GM12878 (cell line): ENCODE data around the gene TRAF3.

Experiments used
- ETV6 ChIP-seq, 2 experiments: fragments of 450-650 bp in 1 of 2; IDR thresholded peaks in 1 of 2; conservative IDR thresholded peaks in 1 of 2; 2 replicates each; pipeline ENCODE4 v1.6.1; 2014; ENCODE audit warnings: antibody characterized with exemption in 1 of 2, borderline replicate concordance in 1 of 2, low read depth in 1 of 2, mild to moderate bottlenecking in 1 of 2, moderate library complexity in 1 of 2
- EZH2 ChIP-seq: IDR thresholded peaks from 2 replicates; pipeline ENCODE4 v1.6.1; 2012; ENCODE audit warnings: low read depth, mild to moderate bottlenecking, control low read depth, inconsistent platforms, low read length, borderline replicate concordance; ENCODE audit not compliant: control insufficient read depth
- LARP7 ChIP-seq: fragments of 450-650 bp; IDR thresholded peaks from 2 replicates; pipeline ENCODE4 v1.6.1; 2017; ENCODE audit warnings: mild to moderate bottlenecking
- NFYA ChIP-seq: IDR thresholded peaks from 2 replicates; pipeline ENCODE4 v1.6.1; 2011; ENCODE audit warnings: low read depth, mild to moderate bottlenecking, low read length, improper control_type of control experiment, borderline replicate concordance
- POLR2A ChIP-seq: IDR thresholded peaks from 2 replicates; pipeline ENCODE4 v1.6.1; 2011; ENCODE audit warnings: low read depth, mild to moderate bottlenecking, low read length
- RAD21 ChIP-seq: IDR thresholded peaks from 2 replicates; pipeline ENCODE4 v1.6.1; 2011; ENCODE audit warnings: mild to moderate bottlenecking, low read depth, low read length, moderate library complexity; ENCODE audit not compliant: insufficient read depth
- RAD51 ChIP-seq: fragments of 450-650 bp; IDR thresholded peaks from 2 replicates; pipeline ENCODE4 v1.6.1; 2016; ENCODE audit warnings: moderate library complexity, mild to moderate bottlenecking, inconsistent platforms
- TAF1 ChIP-seq: IDR thresholded peaks from 2 replicates; pipeline ENCODE4 v1.6.1; 2011; ENCODE audit warnings: mild to moderate bottlenecking, low read depth, low read length, borderline replicate concordance
- TBL1XR1 ChIP-seq: IDR thresholded peaks from 2 replicates; pipeline ENCODE4 v1.6.1; 2012; ENCODE audit warnings: low read depth, low read length, improper control_type of control experiment
- YY1 ChIP-seq: IDR thresholded peaks from 2 replicates; pipeline ENCODE4 v1.6.1; 2011; ENCODE audit warnings: low read depth, mild to moderate bottlenecking, low read length
- TF ChIP-seq, protein P1 (sequence below), 3 experiments: IDR thresholded peaks in 2 of 3; conservative IDR thresholded peaks in 1 of 3; 2 replicates each; pipeline ENCODE4 v1.5.1; 2011; ENCODE audit warnings: low read depth in 3 of 3, low read length in 3 of 3, mild to moderate bottlenecking in 3 of 3, control low read depth in 2 of 3, moderate library complexity in 2 of 3, inconsistent platforms in 1 of 3, mixed read lengths in 1 of 3; ENCODE audit not compliant: control insufficient read depth in 2 of 3, insufficient read depth in 1 of 3; ENCODE audit errors: extremely low read depth in 1 of 3
- TF ChIP-seq, protein P2 (sequence below): IDR thresholded peaks from 2 replicates; pipeline ENCODE4 v1.6.1; 2012; ENCODE audit warnings: low read depth, low read length, improper control_type of control experiment

DNA sequence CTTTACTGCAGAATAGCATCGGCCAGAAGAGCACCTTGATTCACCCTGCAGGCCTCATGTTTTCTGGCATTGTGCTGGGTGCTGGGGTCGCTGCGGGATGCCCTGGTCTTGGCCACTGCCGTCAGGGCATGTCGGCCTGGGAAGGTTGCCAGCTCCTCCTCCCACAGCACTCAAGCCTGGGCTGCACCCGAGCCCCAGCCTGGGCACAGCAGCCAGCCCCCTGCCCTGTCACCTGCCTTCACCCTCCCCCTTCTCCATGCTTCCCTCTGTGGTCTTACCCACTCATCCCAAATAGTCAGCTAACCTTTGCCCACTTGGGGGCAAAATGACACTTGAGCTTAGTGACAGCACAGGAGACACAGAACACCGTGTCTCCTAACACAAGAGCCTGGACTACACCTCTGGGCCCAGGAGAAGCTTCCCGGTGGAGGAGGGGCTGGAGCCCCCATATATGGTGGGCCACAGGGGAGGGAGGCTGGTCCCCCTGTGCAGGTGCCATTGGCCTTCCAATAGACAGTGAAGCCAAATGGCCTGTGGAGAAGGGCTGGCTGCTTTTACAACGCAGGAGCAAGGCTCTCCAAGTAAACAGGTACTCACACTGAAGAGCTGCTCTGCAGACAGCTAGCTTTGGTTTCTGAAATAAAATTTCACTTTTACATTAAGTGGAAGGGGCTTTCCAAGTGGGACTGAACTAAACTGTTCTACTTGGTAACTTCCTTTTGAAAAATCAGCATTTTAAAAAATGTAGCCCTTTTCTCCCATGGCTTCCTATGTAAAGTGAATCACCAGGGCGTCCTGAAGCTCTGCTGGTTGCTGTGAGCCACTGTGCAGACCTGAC is 94.0 kb downstream of the TRAF3 start:
- TF ChIP-seq, protein P1, sequence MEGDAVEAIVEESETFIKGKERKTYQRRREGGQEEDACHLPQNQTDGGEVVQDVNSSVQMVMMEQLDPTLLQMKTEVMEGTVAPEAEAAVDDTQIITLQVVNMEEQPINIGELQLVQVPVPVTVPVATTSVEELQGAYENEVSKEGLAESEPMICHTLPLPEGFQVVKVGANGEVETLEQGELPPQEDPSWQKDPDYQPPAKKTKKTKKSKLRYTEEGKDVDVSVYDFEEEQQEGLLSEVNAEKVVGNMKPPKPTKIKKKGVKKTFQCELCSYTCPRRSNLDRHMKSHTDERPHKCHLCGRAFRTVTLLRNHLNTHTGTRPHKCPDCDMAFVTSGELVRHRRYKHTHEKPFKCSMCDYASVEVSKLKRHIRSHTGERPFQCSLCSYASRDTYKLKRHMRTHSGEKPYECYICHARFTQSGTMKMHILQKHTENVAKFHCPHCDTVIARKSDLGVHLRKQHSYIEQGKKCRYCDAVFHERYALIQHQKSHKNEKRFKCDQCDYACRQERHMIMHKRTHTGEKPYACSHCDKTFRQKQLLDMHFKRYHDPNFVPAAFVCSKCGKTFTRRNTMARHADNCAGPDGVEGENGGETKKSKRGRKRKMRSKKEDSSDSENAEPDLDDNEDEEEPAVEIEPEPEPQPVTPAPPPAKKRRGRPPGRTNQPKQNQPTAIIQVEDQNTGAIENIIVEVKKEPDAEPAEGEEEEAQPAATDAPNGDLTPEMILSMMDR (IDR thresholded peaks at IDR 0.05 in 2 of 3, conservative IDR thresholded peaks at IDR 0.05 in 1 of 3; ENCODE audit: control insufficient read depth in 2 of 3, extremely low read depth in 1 of 3, insufficient read depth in 1 of 3, low read depth in 3 of 3, low read length in 3 of 3) = no peak
- TF ChIP-seq NFYA = no peak
- TF ChIP-seq EZH2 = no peak
- no peak for TF ChIP-seq TBL1XR1
- TF ChIP-seq TAF1 = no peak
- TF ChIP-seq, protein P2, sequence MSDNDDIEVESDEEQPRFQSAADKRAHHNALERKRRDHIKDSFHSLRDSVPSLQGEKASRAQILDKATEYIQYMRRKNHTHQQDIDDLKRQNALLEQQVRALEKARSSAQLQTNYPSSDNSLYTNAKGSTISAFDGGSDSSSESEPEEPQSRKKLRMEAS = no peak
- no peak for TF ChIP-seq POLR2A
- no peak for TF ChIP-seq YY1
- TF ChIP-seq RAD51 = no peak
- TF ChIP-seq RAD21 = no peak
- no peak for TF ChIP-seq LARP7
- no peak for TF ChIP-seq ETV6 (conservative IDR thresholded peaks at IDR 0.05 in 1 of 2, IDR thresholded peaks at IDR 0.05 in 1 of 2; ENCODE audit: borderline replicate concordance in 1 of 2, low read depth in 1 of 2)
